HepG2 (cell line): ENCODE results near the gene ZNF184. TPM values are rescaled to one million over a fixed set of nuclear protein-coding genes. Genes with fewer than 3 reads are reported as not detected.

ENCODE experiments used
- ARNTL ChIP-seq: sonication (generic); formaldehyde crosslinking; IDR thresholded peaks from 2 replicates; pipeline ENCODE4 v1.4.0; 2020; ENCODE audit warnings: mild to moderate bottlenecking, missing genetic modification reagents
- GATA4 ChIP-seq: sonication (generic); IDR thresholded peaks from 2 replicates; pipeline ENCODE4 v1.6.1; 2016; ENCODE audit warnings: antibody characterized with exemption, low read depth, borderline replicate concordance
- GTF3A ChIP-seq: sonication (generic); formaldehyde crosslinking; conservative IDR thresholded peaks from 2 replicates; pipeline ENCODE4 v1.4.0; 2020; ENCODE audit warnings: mild to moderate bottlenecking, missing genetic modification reagents
- HMGXB3 ChIP-seq: sonication (generic); formaldehyde crosslinking; IDR thresholded peaks from 2 replicates; pipeline ENCODE4 v1.4.0; 2020; ENCODE audit warnings: missing genetic modification reagents, borderline replicate concordance
- HOXD1 ChIP-seq: sonication (generic); formaldehyde crosslinking; IDR thresholded peaks from 2 replicates; pipeline ENCODE4 v1.5.0; 2020; ENCODE audit warnings: missing genetic modification reagents
- IKZF4 ChIP-seq: sonication (generic); formaldehyde crosslinking; IDR thresholded peaks from 2 replicates; pipeline ENCODE4 v1.5.1; 2020; ENCODE audit warnings: borderline replicate concordance, mild to moderate bottlenecking, low read depth, missing genetic modification reagents; ENCODE audit errors: not compliant biosample characterization
- MAF1 ChIP-seq: sonication (generic); formaldehyde crosslinking; IDR thresholded peaks from 2 replicates; pipeline ENCODE4 v1.5.0; 2020; ENCODE audit warnings: missing genetic modification reagents, borderline replicate concordance
- MIER2 ChIP-seq: IDR thresholded peaks from 2 replicates; pipeline ENCODE4 v1.6.1; 2016; ENCODE audit warnings: missing biosample characterization, missing genetic modification reagents
- NFIC ChIP-seq: IDR thresholded peaks from 2 replicates; pipeline ENCODE4 v1.6.1; 2012; ENCODE audit warnings: mild to moderate bottlenecking, low read length, inconsistent platforms
- RBM22 ChIP-seq: fragments of 200-400 bp; formaldehyde crosslinking; optimal IDR thresholded peaks from 2 replicates; pipeline ENCODE3; 2017; ENCODE audit warnings: mild to moderate bottlenecking, low read length, moderate library complexity
- RCOR2 ChIP-seq: IDR thresholded peaks from 2 replicates; pipeline ENCODE4 v1.6.1; 2016; ENCODE audit warnings: missing biosample characterization, missing genetic modification reagents
- SAP130 ChIP-seq: IDR thresholded peaks from 2 replicates; pipeline ENCODE4 v1.6.1; 2016; ENCODE audit warnings: low read depth
- SSRP1 ChIP-seq: IDR thresholded peaks from 2 replicates; pipeline ENCODE4 v1.6.1; 2016; ENCODE audit warnings: control low read depth
- ZBTB33 ChIP-seq: sonication (generic); formaldehyde crosslinking; IDR thresholded peaks from 2 replicates; pipeline ENCODE4 v1.4.0; 2020; ENCODE audit warnings: missing genetic modification reagents
- ZHX2 ChIP-seq, 2 experiments: sonication (generic) in 1 of 2; formaldehyde crosslinking in 1 of 2; IDR thresholded peaks; 2 replicates each; pipeline versions ENCODE4 v1.6.1 to v1.9.0; 2014 to 2022; ENCODE audit warnings: antibody characterized with exemption in 1 of 2, borderline replicate concordance in 1 of 2, inconsistent platforms in 1 of 2, low read depth in 1 of 2, missing genetic modification reagents in 1 of 2
- ZNF709 ChIP-seq: sonication (generic); formaldehyde crosslinking; IDR thresholded peaks from 2 replicates; pipeline ENCODE4 v1.5.0; 2020; ENCODE audit warnings: mild to moderate bottlenecking, missing genetic modification reagents
- polyA plus RNA-seq, 8 experiments: library from polyadenylated mRNA; depleted of rRNA in 3 of 8; stranded (reverse) in 7 of 8; unstranded in 1 of 8; fragments of >200 nt; fragmentation: Illumina TruSeq in 4 of 8; extraction: Trizol in 4 of 8; gene quantifications; 2 replicates each; pipeline versions ENCODE4 v1.2.1 to v1.2.3, GENCODE V29; 2011 to 2016; ENCODE audit warnings: low read depth in 4 of 8, missing spikeins in 1 of 8, mixed read lengths in 1 of 8; ENCODE audit not compliant: insufficient read depth in 1 of 8
- total RNA-seq, 5 experiments: library from RNA; depleted of rRNA; stranded (reverse); fragments of >200 nt; fragmentation: Illumina TruSeq; extraction: Trizol; gene quantifications; 2 replicates each; pipeline ENCODE4 v1.2.3, GENCODE V29; 2016; ENCODE audit warnings: low read depth in 1 of 5

ZNF184 gene
- total and polyA plus RNA-seq, 2 of the 13 experiments (the other 11 are each of a cell fraction or from before 2014, with no cell fraction given) = 2.1 to 10.1 TPM

GRCh38 chr6:27505209-27506027, 32.5 kb upstream of the ZNF184 start (continued):
- peak; percentile 100 for TF ChIP-seq SSRP1 (CRISPR knock-in tag)
- no peak for TF ChIP-seq GATA4
- peak; percentile 78 for TF ChIP-seq MIER2 (CRISPR knock-in tag)
- no peak for TF ChIP-seq ZBTB33 (CRISPR knock-in tag)
- TF ChIP-seq ZNF709 (CRISPR knock-in tag) = no peak
- peak; percentile 56; the same call in 1 of the 2 replicates for TF ChIP-seq ZHX2 (IDR thresholded peaks at IDR 0.05; ENCODE audit: low read depth)
- no peak for TF ChIP-seq ZHX2 (CRISPR knock-in tag; IDR thresholded peaks at IDR 0.05; ENCODE audit: borderline replicate concordance)
- TF ChIP-seq GTF3A (CRISPR knock-in tag) = no peak
- peak; percentile 71 for TF ChIP-seq RCOR2 (CRISPR knock-in tag)
- no peak for TF ChIP-seq ARNTL (CRISPR knock-in tag)
- TF ChIP-seq HOXD1 (CRISPR knock-in tag) = no peak
- TF ChIP-seq IKZF4 (CRISPR knock-in tag) = no peak
- peak; percentile 91 for TF ChIP-seq RBM22
- peak; percentile 97 for TF ChIP-seq MAF1 (CRISPR knock-in tag)
- peak; percentile 33; the same call in 1 of the 2 replicates for TF ChIP-seq NFIC
- TF ChIP-seq HMGXB3 (CRISPR knock-in tag) = peak; percentile 79; the same call in 1 of the 2 replicates
- peak; percentile 73 for TF ChIP-seq SAP130 (CRISPR knock-in tag)
